ENCODE results near the gene RAB11B.

- TF ChIP-seq EZH2 (IDR thresholded peaks at IDR 0.05; ENCODE audit: borderline replicate concordance, control insufficient read depth, low read depth, low read length) (no peak), MYC (IDR thresholded peaks at IDR 0.05; ENCODE audit: insufficient read depth, insufficient read length, insufficient replicate concordance, low read length, severe bottlenecking) (no peak), CTCF (IDR thresholded peaks at IDR 0.05 in 2 of 3, conservative IDR thresholded peaks at IDR 0.05 in 1 of 3; ENCODE audit: control insufficient read depth in 2 of 3, extremely low read depth in 1 of 3, insufficient read depth in 1 of 3, low read depth in 3 of 3, low read length in 3 of 3) (0 out of 6 replicates have a peak, but pooled peaks of 1 of the 3 experiments have one; percentile 7), POLR2A (IDR thresholded peaks at IDR 0.05; ENCODE audit: low read depth, low read length) (no peak), ZNF207 (IDR thresholded peaks at IDR 0.05; ENCODE audit: borderline replicate concordance) (no peak)
These were observed 26.1 kb upstream of the RAB11B start, which contains the start of gene ANGPTL4 for GRCh38 chr19:8363803-8364771.
